ENCODE measurements around the gene SLCO4A1.

Gene SLCO4A1

GRCh38 chr20:62703853-62704228 lies 61.5 kb downstream of the SLCO4A1 start:
- H3K4me3 ChIP-seq (ENCODE audit: low read depth, low read length): no peak overlapping the region
- H3K27me3 ChIP-seq (ENCODE audit: control insufficient read depth, insufficient read depth, low read length): no peaks in the 10 kb centered on the region
- no peak overlapping the region for H3K4me2 ChIP-seq (ENCODE audit: low read length)
- H3K9ac ChIP-seq: no peak overlapping the region
- H3K27ac ChIP-seq: no peak overlapping the region
- no peak for TF ChIP-seq CTCF (IDR thresholded peaks at IDR 0.05)
- no peaks in the 10 kb centered on the region for H3K79me2 ChIP-seq
- H3K4me1 ChIP-seq: no peaks in the 10 kb centered on the region
- no peaks in the 10 kb centered on the region for H3K36me3 ChIP-seq (ENCODE audit: control insufficient read depth, insufficient read depth, low read length)
- no peak overlapping the region for H2AFZ ChIP-seq
- H3K9me3 ChIP-seq (ENCODE audit: control insufficient read depth, low read length): no peaks in the 10 kb centered on the region

GRCh38 chr20:62704341-62704948 lies 62.1 kb downstream of the SLCO4A1 start:
- H3K4me1 ChIP-seq: no peaks in the 10 kb centered on the region
- no peak overlapping the region for H2AFZ ChIP-seq

DNA sequence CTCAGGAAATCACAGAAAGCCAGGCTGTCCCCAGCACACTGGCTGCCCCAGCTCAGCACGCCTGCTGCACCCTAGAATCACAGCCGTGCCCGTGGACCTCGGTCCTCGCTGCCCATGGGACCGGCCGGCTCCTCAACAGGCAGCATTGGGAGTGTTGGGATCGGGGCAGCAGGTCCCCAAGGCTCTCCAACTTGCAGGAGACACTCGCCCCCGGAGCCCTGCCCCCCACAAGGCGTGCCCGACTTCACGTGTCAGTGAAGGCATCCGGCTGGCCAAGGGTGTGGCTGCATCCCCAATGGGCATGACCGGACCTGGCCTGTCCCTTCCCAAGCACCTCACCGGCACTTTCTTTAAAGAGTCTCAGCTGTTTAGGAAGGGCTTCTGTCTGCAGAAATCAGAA lies 63.3 kb downstream of the SLCO4A1 start:
- Histone ChIP-seq H3K79me2 (no peaks in the 10 kb centered on the region), H3K27ac (no peak overlapping the region), H2AFZ (no peak overlapping the region), H3K27me3 (ENCODE audit: control insufficient read depth, insufficient read depth, low read length) (no peaks in the 10 kb centered on the region), H3K36me3 (ENCODE audit: control insufficient read depth, insufficient read depth, low read length) (no peaks in the 10 kb centered on the region), H3K9ac (no peak overlapping the region), H3K4me3 (ENCODE audit: low read depth, low read length) (no peak overlapping the region), H3K9me3 (ENCODE audit: control insufficient read depth, low read length) (no peaks in the 10 kb centered on the region), H3K4me2 (ENCODE audit: low read length) (no peak overlapping the region), H3K4me1 (no peaks in the 10 kb centered on the region)
- no peak for TF ChIP-seq CTCF (IDR thresholded peaks at IDR 0.05)

More at GRCh38 chr20:62704341-62704948, 62.1 kb downstream of the SLCO4A1 start:
- no peak for TF ChIP-seq CTCF (IDR thresholded peaks at IDR 0.05)
- no peak overlapping the region for H3K27ac ChIP-seq
- no peaks in the 10 kb centered on the region for H3K9me3 ChIP-seq (ENCODE audit: control insufficient read depth, low read length)
- H3K79me2 ChIP-seq: no peaks in the 10 kb centered on the region
- H3K9ac ChIP-seq: no peak overlapping the region
- H3K4me3 ChIP-seq (ENCODE audit: low read depth, low read length): no peak overlapping the region
- no peaks in the 10 kb centered on the region for H3K36me3 ChIP-seq (ENCODE audit: control insufficient read depth, insufficient read depth, low read length)
- H3K4me2 ChIP-seq (ENCODE audit: low read length): no peak overlapping the region
- no peaks in the 10 kb centered on the region for H3K27me3 ChIP-seq (ENCODE audit: control insufficient read depth, insufficient read depth, low read length)

DNA sequence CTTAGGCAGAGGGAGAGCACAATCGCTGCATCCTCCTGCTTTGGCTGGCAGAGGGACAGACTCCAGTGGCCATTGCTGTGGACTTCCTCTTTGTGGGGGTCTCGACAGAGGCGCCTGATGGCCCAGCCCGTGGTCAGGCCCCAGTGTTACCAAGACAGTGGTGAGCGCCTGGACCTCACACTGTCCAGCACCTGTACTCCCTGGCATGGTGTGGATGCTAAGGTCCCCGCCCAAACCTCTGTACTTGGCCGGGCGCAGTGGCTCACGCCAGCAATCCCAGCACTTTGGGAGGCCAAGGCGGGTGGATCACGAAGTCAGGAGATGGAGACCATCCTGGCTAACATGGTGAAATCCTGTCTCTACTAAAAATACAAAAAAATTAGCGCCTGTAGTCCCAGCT lies 64.0 kb downstream of the SLCO4A1 start:
- Histone ChIP-seq H3K36me3 (ENCODE audit: control insufficient read depth, insufficient read depth, low read length) (no peaks in the 10 kb centered on the region), H3K9me3 (ENCODE audit: control insufficient read depth, low read length) (no peaks in the 10 kb centered on the region), H3K27me3 (ENCODE audit: control insufficient read depth, insufficient read depth, low read length) (no peaks in the 10 kb centered on the region), H2AFZ (no peak overlapping the region), H3K27ac (no peak overlapping the region), H3K4me3 (ENCODE audit: low read depth, low read length) (no peak overlapping the region), H3K9ac (no peak overlapping the region), H3K4me2 (ENCODE audit: low read length) (no peak overlapping the region), H3K79me2 (no peaks in the 10 kb centered on the region), H3K4me1 (no peaks in the 10 kb centered on the region)
- TF ChIP-seq CTCF (IDR thresholded peaks at IDR 0.05): no peak

GRCh38 chr20:62706857-62707256 lies 64.6 kb downstream of the SLCO4A1 start:
- no peak overlapping the region for H2AFZ ChIP-seq
- no peaks in the 10 kb centered on the region for H3K9me3 ChIP-seq (ENCODE audit: control insufficient read depth, low read length)
- no peaks in the 10 kb centered on the region for H3K36me3 ChIP-seq (ENCODE audit: control insufficient read depth, insufficient read depth, low read length)
- H3K27me3 ChIP-seq (ENCODE audit: control insufficient read depth, insufficient read depth, low read length): no peaks in the 10 kb centered on the region
- H3K4me2 ChIP-seq (ENCODE audit: low read length): no peak overlapping the region
- no peak for TF ChIP-seq CTCF (IDR thresholded peaks at IDR 0.05)
- no peak overlapping the region for H3K9ac ChIP-seq
- H3K27ac ChIP-seq: no peak overlapping the region
- no peak overlapping the region for H3K4me3 ChIP-seq (ENCODE audit: low read depth, low read length)
- H3K79me2 ChIP-seq: no peaks in the 10 kb centered on the region
- no peaks in the 10 kb centered on the region for H3K4me1 ChIP-seq
